ENCODE measurements around the gene PPFIBP2. TPM values are rescaled to one million over a fixed set of nuclear protein-coding genes. Genes with fewer than 3 reads are reported as not detected.

Gene PPFIBP2
- total RNA-seq, 1 donor from 2014 or later: 9.0 TPM

GRCh38 chr11:7546324-7546791 lies 32.6 kb downstream of the PPFIBP2 start:
- intact Hi-C loops (cut with micrococcal nuclease): no loop called here

GRCh38 chr11:7547687-7548086 lies 33.9 kb downstream of the PPFIBP2 start:
- intact Hi-C loops (cut with micrococcal nuclease): no loop called here

- intact Hi-C loops (cut with micrococcal nuclease): no loop called here
Observed at GRCh38 chr11:7548659-7549274, 35.0 kb downstream of the PPFIBP2 start.

- intact Hi-C loops (cut with micrococcal nuclease): no loop called here
Observed at GRCh38 chr11:7549681-7550080, 35.9 kb downstream of the PPFIBP2 start.

- intact Hi-C loops (cut with micrococcal nuclease): no loop called here
Observed at GRCh38 chr11:7551571-7551970, 37.8 kb downstream of the PPFIBP2 start.

GRCh38 chr11:7552666-7553065 lies 38.9 kb downstream of the PPFIBP2 start:
- intact Hi-C loops (cut with micrococcal nuclease): no loop called here

- intact Hi-C loops (cut with micrococcal nuclease): no loop called here
Observed at GRCh38 chr11:7555052-7555699, 41.4 kb downstream of the PPFIBP2 start.

- intact Hi-C loops (cut with micrococcal nuclease): no loop called here
Observed at GRCh38 chr11:7558046-7558445, 44.2 kb downstream of the PPFIBP2 start.

- intact Hi-C loops (cut with micrococcal nuclease): no loop called here
Observed at GRCh38 chr11:7559398-7560283, 45.8 kb downstream of the PPFIBP2 start.

GRCh38 chr11:7561562-7561961 lies 47.8 kb downstream of the PPFIBP2 start:
- intact Hi-C loops (cut with micrococcal nuclease): no loop called here

GRCh38 chr11:7563281-7563680 lies 49.5 kb downstream of the PPFIBP2 start:
- intact Hi-C loops (cut with micrococcal nuclease): no loop called here

GRCh38 chr11:7564803-7565202 lies 51.0 kb downstream of the PPFIBP2 start:
- intact Hi-C loops (cut with micrococcal nuclease): no loop called here

- intact Hi-C loops (cut with micrococcal nuclease): no loop called here
Observed at GRCh38 chr11:7567311-7567710, 53.5 kb downstream of the PPFIBP2 start.

GRCh38 chr11:7569044-7569443 lies 55.2 kb downstream of the PPFIBP2 start:
- intact Hi-C loops (cut with micrococcal nuclease): no loop called here

GRCh38 chr11:7570241-7570640 lies 56.4 kb downstream of the PPFIBP2 start:
- intact Hi-C loops (cut with micrococcal nuclease): loop anchor here (10.0 kb wide), 1 partner anchor 105 kb away; the partner anchor contains the start of gene CYB5R2

- intact Hi-C loops (cut with micrococcal nuclease): loop anchor here (10.0 kb wide), 1 partner anchor 104 kb away; the partner anchor contains the start of gene CYB5R2
Observed at GRCh38 chr11:7570938-7571521, 57.2 kb downstream of the PPFIBP2 start.

- intact Hi-C loops (cut with micrococcal nuclease): loop anchor here (10.0 kb wide), 1 partner anchor 103 kb away; the partner anchor contains the start of gene CYB5R2
Observed at GRCh38 chr11:7571640-7572000, 57.8 kb downstream of the PPFIBP2 start.

GRCh38 chr11:7572001-7572712 lies 58.4 kb downstream of the PPFIBP2 start:
- intact Hi-C loops (cut with micrococcal nuclease): loop anchor here (10.0 kb wide), 1 partner anchor 103 kb away; the partner anchor contains the start of gene CYB5R2

- intact Hi-C loops (cut with micrococcal nuclease): loop anchor here (10.0 kb wide), 1 partner anchor 102 kb away; the partner anchor contains the start of gene CYB5R2
Observed at GRCh38 chr11:7573193-7573557, 59.4 kb downstream of the PPFIBP2 start.

GRCh38 chr11:7573558-7574296 lies 59.9 kb downstream of the PPFIBP2 start:
- intact Hi-C loops (cut with micrococcal nuclease): loop anchor here (10.0 kb wide), 1 partner anchor 101 kb away; the partner anchor contains the start of gene CYB5R2

All from T-helper 2 cell treated with Interferon-gamma antibody and Interleukin-4, amounts not matched to agents 100 ng/mL and 5 ng/mL, for 36 hours (primary cell).